HepG2 (cell line): Measurements from ENCODE around the gene SLC4A11. TPM values are rescaled to one million over a fixed set of nuclear protein-coding genes. Genes with fewer than 3 reads are reported as not detected.
A peak's percentile ranks its signal among the peaks of the same experiment; 100 is the strongest.

Experiments
- ATAC-seq: fragments of 200-7000 bp; cut with Tn5 transposase; 3 replicates; pipeline ENCODE4 v1.9.1; 2020; ENCODE audit warnings: mild to moderate bottlenecking, moderate library complexity
- BruUV-seq: library from RNA; stranded (reverse); fragments of 400-500 nt; replicated peaks from 2 replicates; lab custom pipeline; 2021; lab: Mats Ljungman, UMichigan
- CTCF ChIA-PET: fragments of 300-600 bp; formaldehyde crosslinking; extraction: SDS; loops from one replicate; lab custom pipeline; 2021; ENCODE audit warnings: low total read pairs, inconsistent platforms, low intra/inter-chr PET ratio; lab: Yijun Ruan, JAX
- POLR2A ChIA-PET: fragments of 350-600 bp; sonication (Branson Sonifier 250); formaldehyde crosslinking; loops from one replicate; lab custom pipeline; 2020; ENCODE audit warnings: antibody characterized with exemption, inconsistent platforms; lab: Yijun Ruan, JAX
- DNase-seq: peaks from one replicate; pipeline ENCODE4 v3.0.0-alpha.2; 2015; ENCODE audit warnings: low spot score
- FAIRE-seq: peaks from 3 replicates; lab custom pipeline; 2011; peaks lifted over from hg19 to GRCh38; lab: Jason Lieb, UNC
- H2AFZ ChIP-seq: one replicate; pipeline ENCODE4 v1.6.1; 2011; ENCODE audit warnings: low read length, inconsistent platforms
- H3K27ac ChIP-seq: fragments of 300-600 bp; 3 replicates; pipeline ENCODE4 v1.8.0; 2011; ENCODE audit warnings: mixed run types, mild to moderate bottlenecking, mixed read lengths, low read length, inconsistent platforms; ENCODE audit not compliant: insufficient read depth; ENCODE audit errors: extremely low read length
- H3K27me3 ChIP-seq, 2 experiments: fragments of 200-600 bp in 1 of 2; 2 replicates in 1 of 2; 3 replicates in 1 of 2; pipeline versions ENCODE4 v1.6.0 to v1.8.0; 2011; ENCODE audit warnings: low read length in 2 of 2, mild to moderate bottlenecking in 2 of 2, moderate library complexity in 2 of 2, inconsistent platforms in 1 of 2; ENCODE audit not compliant: insufficient read depth in 2 of 2, control insufficient read depth in 1 of 2
- H3K36me3 ChIP-seq, 2 experiments: fragments of 200-600 bp in 1 of 2; replicated peaks in 1 of 2; 2 replicates in 1 of 2; 3 replicates in 1 of 2; pipeline versions ENCODE4 v1.5.1 to v1.8.0; 2011; ENCODE audit warnings: low read length in 2 of 2, inconsistent platforms in 1 of 2; ENCODE audit not compliant: insufficient read depth in 2 of 2, control insufficient read depth in 1 of 2
- H3K4me1 ChIP-seq: 2 replicates; pipeline ENCODE4 v1.5.1; 2012; ENCODE audit warnings: low read length, inconsistent platforms; ENCODE audit not compliant: insufficient read depth
- H3K4me2 ChIP-seq: 2 replicates; pipeline ENCODE4 v1.6.0; 2011; ENCODE audit warnings: low read depth, low read length, inconsistent platforms
- H3K4me3 ChIP-seq, 3 experiments: fragments of 200-600 bp in 1 of 3; sonication (generic), shearing (Covaris generic) in 1 of 3; replicated peaks in 1 of 3; 2 replicates each; pipeline ENCODE4 v1.5.1; 2011 to 2016; ENCODE audit warnings: low read length in 3 of 3, inconsistent platforms in 2 of 3, low read depth in 2 of 3, mild to moderate bottlenecking in 2 of 3, control low read depth in 1 of 3, mixed read lengths in 1 of 3; ENCODE audit not compliant: insufficient read depth in 1 of 3
- H3K79me2 ChIP-seq: one replicate; pipeline ENCODE4 v1.6.1; 2011; ENCODE audit warnings: low read length, inconsistent platforms; ENCODE audit not compliant: insufficient read depth
- H3K9ac ChIP-seq: 2 replicates; pipeline ENCODE4 v1.6.0; 2011; ENCODE audit warnings: mild to moderate bottlenecking, low read depth, low read length, inconsistent platforms; ENCODE audit not compliant: insufficient read depth
- H3K9me3 ChIP-seq: 2 replicates; pipeline ENCODE4 v1.5.1; 2012; ENCODE audit warnings: mild to moderate bottlenecking, low read length
- H4K20me1 ChIP-seq: 2 replicates; pipeline ENCODE4 v1.6.0; 2011; ENCODE audit warnings: inconsistent platforms, mild to moderate bottlenecking, low read length, moderate library complexity; ENCODE audit not compliant: insufficient read depth
- BORCS8-MEF2B ChIP-seq: sonication (generic); formaldehyde crosslinking; IDR thresholded peaks from 2 replicates; pipeline ENCODE4 v1.8.0; 2022; ENCODE audit warnings: mild to moderate bottlenecking, missing genetic modification reagents
- GFI1 ChIP-seq: sonication (generic); formaldehyde crosslinking; IDR thresholded peaks from 2 replicates; pipeline ENCODE4 v1.5.0; 2020; ENCODE audit warnings: missing genetic modification reagents, mild to moderate bottlenecking, borderline replicate concordance
- KLF16 ChIP-seq, 2 experiments: sonication (generic) in 1 of 2; formaldehyde crosslinking in 1 of 2; IDR thresholded peaks; 2 replicates each; pipeline versions ENCODE4 v1.6.1 to v1.8.0; 2016 to 2023; ENCODE audit warnings: missing genetic modification reagents in 2 of 2, missing compliant biosample characterization in 1 of 2
- MEIS1 ChIP-seq: sonication (generic); formaldehyde crosslinking; IDR thresholded peaks from 2 replicates; pipeline ENCODE4 v1.9.0; 2021; ENCODE audit warnings: mild to moderate bottlenecking, missing genetic modification reagents, moderate library complexity, borderline replicate concordance
- SALL2 ChIP-seq: sonication (generic); formaldehyde crosslinking; IDR thresholded peaks from 2 replicates; pipeline ENCODE4 v1.8.1; 2023; ENCODE audit warnings: mild to moderate bottlenecking, missing genetic modification reagents, inconsistent platforms
- TARDBP ChIP-seq: sonication (generic); formaldehyde crosslinking; IDR thresholded peaks from 2 replicates; pipeline ENCODE4 v1.8.0; 2022; ENCODE audit warnings: mild to moderate bottlenecking, missing genetic modification reagents
- TEAD3 ChIP-seq: optimal IDR thresholded peaks from 2 replicates; pipeline ENCODE3; 2016; ENCODE audit warnings: borderline replicate concordance
- TOPORS ChIP-seq: sonication (generic); formaldehyde crosslinking; IDR thresholded peaks from 2 replicates; pipeline ENCODE4 v1.8.0; 2023; ENCODE audit warnings: mild to moderate bottlenecking, missing genetic modification reagents
- ZEB1 ChIP-seq: IDR thresholded peaks from 2 replicates; pipeline ENCODE4 v1.6.1; 2012; ENCODE audit warnings: mild to moderate bottlenecking, low read depth, inconsistent platforms; ENCODE audit not compliant: insufficient replicate concordance
- ZKSCAN1 ChIP-seq: fragments of 150-350 bp; IDR thresholded peaks from 2 replicates; pipeline ENCODE4 v1.6.1; 2014; ENCODE audit warnings: low read length
- ZNF235 ChIP-seq: sonication (generic); formaldehyde crosslinking; IDR thresholded peaks from 2 replicates; pipeline ENCODE4 v1.8.1; 2023; ENCODE audit warnings: mild to moderate bottlenecking, missing genetic modification reagents, borderline replicate concordance
- ZNF260 ChIP-seq: sonication (generic); formaldehyde crosslinking; IDR thresholded peaks from 2 replicates; pipeline ENCODE4 v1.4.0; 2020; ENCODE audit warnings: missing genetic modification reagents, low read depth, mild to moderate bottlenecking, borderline replicate concordance
- ZNF331 ChIP-seq: sonication (generic); formaldehyde crosslinking; IDR thresholded peaks from 2 replicates; pipeline ENCODE4 v1.4.0; 2020; ENCODE audit warnings: missing genetic modification reagents
- ZNF672 ChIP-seq: sonication (generic); formaldehyde crosslinking; IDR thresholded peaks from 2 replicates; pipeline ENCODE4 v1.8.1; 2022; ENCODE audit warnings: missing genetic modification reagents
- ZNF850 ChIP-seq: sonication (generic); formaldehyde crosslinking; conservative IDR thresholded peaks from 2 replicates; pipeline ENCODE4 v1.9.0; 2021; ENCODE audit warnings: mild to moderate bottlenecking, missing genetic modification reagents
- whole genome bisulfite sequencing: methylation state at CpG from one replicate; pipeline ENCODE4 v1.1.6; 2017; ENCODE audit warnings: low lambda C conversion rate; 5-methylcytosine and 5-hydroxymethylcytosine counted together
- in situ Hi-C: cut with HindIII; loops from 2 replicates; pipeline ENCODE4 v1.10.0; 2017; ENCODE audit warnings: low pct_unique_long_range_greater_than_20kb; ENCODE audit not compliant: extremely low pct_ligation_motif_present
- intact Hi-C: fragments of 100-400 bp; cut with micrococcal nuclease; formaldehyde crosslinking; loops from one replicate; pipeline ENCODE4 v1.10.0; 2022; ENCODE audit not compliant: unreplicated experiment
- polyA plus RNA-seq, 8 experiments: library from polyadenylated mRNA; depleted of rRNA in 3 of 8; stranded (reverse) in 7 of 8; unstranded in 1 of 8; fragments of >200 nt; fragmentation: Illumina TruSeq in 4 of 8; extraction: Trizol in 4 of 8; gene quantifications; 2 replicates each; pipeline versions ENCODE4 v1.2.1 to v1.2.3, GENCODE V29; 2011 to 2016; ENCODE audit warnings: low read depth in 4 of 8, missing spikeins in 1 of 8, mixed read lengths in 1 of 8; ENCODE audit not compliant: insufficient read depth in 1 of 8
- total RNA-seq, 5 experiments: library from RNA; depleted of rRNA; stranded (reverse); fragments of >200 nt; fragmentation: Illumina TruSeq; extraction: Trizol; gene quantifications; 2 replicates each; pipeline ENCODE4 v1.2.3, GENCODE V29; 2016; ENCODE audit warnings: low read depth in 1 of 5
- TF ChIP-seq, protein P1 (sequence below): sonication (generic); formaldehyde crosslinking; IDR thresholded peaks from 2 replicates; pipeline ENCODE4 v1.4.0; 2020; ENCODE audit warnings: mild to moderate bottlenecking, missing genetic modification reagents

The SLC4A11 gene
- total and polyA plus RNA-seq, 2 of the 13 experiments (the other 11 are each of a cell fraction or from before 2014, with no cell fraction given) = 3.9 to 27.0 TPM

GRCh38 chr20:3209257-3209945 lies 29.6 kb downstream of the SLC4A11 start, which contains the start of gene ITPA:
ITPA (plus strand) TSS chr20:3209498; CDS start chr20:3209552, 54 bp downstream.
- peak within 1 kb of the TSS; percentile 89 to 99 (median 90) for H3K4me3 ChIP-seq
- H4K20me1 ChIP-seq = no peaks in the 10 kb centered on the region
- 1% methylated on average over 43 of the region's 48 CpGs for WGBS
- H3K9me3 ChIP-seq = no peaks in the 10 kb centered on the region
- peak within 1 kb of the TSS; percentile 75 for H3K27ac ChIP-seq
- CTCF ChIA-PET = no interaction called here
- DNase-seq = peak; percentile 75
- FAIRE-seq = peak; percentile 37
- peak within 1 kb of the TSS; percentile 64 for H2AFZ ChIP-seq
- H3K4me2 ChIP-seq = peak within 1 kb of the TSS; percentile 99
- intact Hi-C loops = loop anchor here (2.0 kb wide), 3 partner anchors 21 to 91 kb away; no protein-coding TSS in a partner anchor
- H3K4me1 ChIP-seq = peaks cover 42% of the 10 kb centered on the region
- H3K79me2 ChIP-seq = peaks cover 44% of the 10 kb centered on the region
- in situ Hi-C loops = no loop called here
- peaks cover 0 to 6% of the 10 kb centered on the region in 2 experiments; a peak in 1 of 5 replicates for H3K27me3 ChIP-seq
- peaks cover 9 to 14% of the 10 kb centered on the region in 2 experiments for H3K36me3 ChIP-seq
- peak within 1 kb of the TSS; percentile 94 for H3K9ac ChIP-seq
- POLR2A ChIA-PET = interaction anchor here (0.6 to 9.7 kb wide), 18 partner anchors 10 to 684 kb away, joined by 3 to 149 read pairs (median 6); partner anchors contain the start of genes FASTKD5, MRPS26, SLC4A11 and UBOX5
- TSS peak; percentile 83 for BruUV-seq
- ATAC-seq = peak; percentile 78
- TF ChIP-seq TEAD3 (CRISPR knock-in tag) = peak; percentile 11
- TF ChIP-seq ZNF235 (CRISPR knock-in tag) = no peak
- TF ChIP-seq ZNF850 (CRISPR knock-in tag) = 0 out of 2 replicates have a peak, but pooled peaks have one; percentile 57
- peak; percentile 20; the same call in 1 of the 2 replicates for TF ChIP-seq GFI1
- peak in 1 of 2 experiments; percentile 93; a peak in 2 of 4 replicates for TF ChIP-seq KLF16 (CRISPR knock-in tag; IDR thresholded peaks at IDR 0.05)
- TF ChIP-seq TOPORS (CRISPR knock-in tag) = no peak; the same call in none of the 2 replicates
- TF ChIP-seq ZNF260 (CRISPR knock-in tag) = 0 out of 2 replicates have a peak, but pooled peaks have one; percentile 23
- TF ChIP-seq ZNF331 (CRISPR knock-in tag) = peak; percentile 40
- no peak; the same call in 1 of the 2 replicates for TF ChIP-seq ZKSCAN1
- peak; percentile 89; the same call in 1 of the 2 replicates for TF ChIP-seq TARDBP (CRISPR knock-in tag)
- peak; percentile 92 for TF ChIP-seq BORCS8-MEF2B
- peak; percentile 79 for TF ChIP-seq ZEB1
- TF ChIP-seq SALL2 (CRISPR knock-in tag) = peak; percentile 91
- TF ChIP-seq MEIS1 = 0 out of 2 replicates have a peak, but pooled peaks have one; percentile 28
- TF ChIP-seq ZNF672 = no peak
- TF ChIP-seq, protein P1, sequence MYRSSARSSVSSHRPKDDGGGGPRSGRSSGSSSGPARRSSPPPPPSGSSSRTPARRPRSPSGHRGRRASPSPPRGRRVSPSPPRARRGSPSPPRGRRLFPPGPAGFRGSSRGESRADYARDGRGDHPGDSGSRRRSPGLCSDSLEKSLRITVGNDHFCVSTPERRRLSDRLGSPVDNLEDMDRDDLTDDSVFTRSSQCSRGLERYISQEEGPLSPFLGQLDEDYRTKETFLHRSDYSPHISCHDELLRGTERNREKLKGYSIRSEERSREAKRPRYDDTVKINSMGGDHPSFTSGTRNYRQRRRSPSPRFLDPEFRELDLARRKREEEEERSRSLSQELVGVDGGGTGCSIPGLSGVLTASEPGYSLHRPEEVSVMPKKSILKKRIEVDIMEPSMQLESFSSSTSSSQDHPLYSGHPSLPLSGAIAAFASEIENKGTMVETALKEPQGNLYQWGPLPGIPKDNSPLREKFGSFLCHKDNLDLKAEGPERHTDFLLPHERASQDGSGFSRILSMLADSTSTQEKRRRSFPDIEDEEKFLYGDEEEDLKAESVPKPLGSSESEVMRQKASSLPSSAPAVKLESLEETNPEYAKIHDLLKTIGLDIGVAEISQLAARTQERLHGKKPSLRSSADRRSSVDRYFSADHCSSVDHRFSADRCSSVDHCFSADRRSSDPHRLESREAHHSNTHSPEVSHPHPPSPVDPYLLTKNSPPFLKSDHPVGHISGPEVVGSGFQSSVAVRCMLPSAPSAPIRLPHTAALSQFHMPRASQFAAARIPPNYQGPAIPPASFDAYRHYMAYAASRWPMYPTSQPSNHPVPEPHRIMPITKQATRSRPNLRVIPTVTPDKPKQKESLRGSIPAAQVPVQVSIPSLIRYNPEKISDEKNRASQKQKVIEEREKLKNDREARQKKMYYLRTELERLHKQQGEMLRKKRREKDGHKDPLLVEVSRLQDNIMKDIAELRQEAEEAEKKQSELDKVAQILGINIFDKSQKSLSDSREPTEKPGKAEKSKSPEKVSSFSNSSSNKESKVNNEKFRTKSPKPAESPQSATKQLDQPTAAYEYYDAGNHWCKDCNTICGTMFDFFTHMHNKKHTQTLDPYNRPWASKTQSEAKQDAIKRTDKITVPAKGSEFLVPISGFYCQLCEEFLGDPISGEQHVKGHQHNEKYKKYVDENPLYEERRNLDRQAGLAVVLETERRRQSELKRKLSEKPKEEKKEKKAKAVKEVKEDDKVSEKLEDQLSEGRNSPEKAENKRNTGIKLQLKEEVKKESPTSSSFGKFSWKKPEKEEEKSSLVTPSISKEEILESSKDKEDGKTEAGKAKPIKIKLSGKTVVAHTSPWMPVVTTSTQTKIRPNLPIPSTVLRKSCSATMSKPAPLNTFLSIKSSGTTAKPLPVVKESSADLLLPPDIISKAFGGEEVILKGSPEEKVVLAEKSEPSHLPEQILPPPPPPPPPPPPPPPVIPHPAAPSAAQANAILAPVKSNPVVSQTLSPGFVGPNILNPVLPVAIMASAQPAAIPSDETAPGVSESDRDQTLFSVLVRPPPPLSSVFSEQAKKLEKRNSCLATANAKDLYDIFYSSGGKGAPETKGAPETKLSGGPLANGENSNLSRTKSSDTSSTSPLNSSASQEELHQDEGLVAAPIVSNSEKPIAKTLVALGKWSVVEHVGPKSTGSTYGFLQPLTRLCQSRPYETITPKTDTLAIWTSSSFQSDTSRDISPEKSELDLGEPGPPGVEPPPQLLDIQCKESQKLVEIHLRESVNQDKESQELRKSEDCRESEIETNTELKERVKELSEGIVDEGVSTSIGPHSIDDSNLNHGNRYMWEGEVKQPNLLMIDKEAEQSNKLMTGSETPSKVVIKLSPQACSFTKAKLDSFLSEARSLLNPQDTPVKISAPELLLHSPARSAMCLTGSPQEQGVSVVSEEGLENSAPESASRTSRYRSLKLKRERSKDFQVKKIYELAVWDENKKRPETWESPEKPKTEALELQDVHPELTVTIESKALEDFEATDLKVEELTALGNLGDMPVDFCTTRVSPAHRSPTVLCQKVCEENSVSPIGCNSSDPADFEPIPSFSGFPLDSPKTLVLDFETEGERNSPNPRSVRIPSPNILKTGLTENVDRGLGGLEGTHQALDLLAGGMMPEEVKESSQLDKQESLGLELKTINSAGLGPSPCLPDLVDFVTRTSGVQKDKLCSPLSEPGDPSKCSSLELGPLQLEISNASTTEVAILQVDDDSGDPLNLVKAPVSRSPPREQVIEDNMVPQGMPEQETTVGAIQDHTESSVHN = no peak; the same call in 1 of the 2 replicates
